ENCODE measurements around the gene YTHDF1.
"Not testable (repeated sequence)": the region's sequence is repeated elsewhere in the genome, so short reads cannot be mapped to it uniquely, and the experiment has no call there.

YTHDF1 gene

GRCh38 chr20:63163171-63163570 lies 52.8 kb downstream of the YTHDF1 start:
- DNase-seq = peak in 3 of 10 donors; percentile 23 to 73 (median 59)
- intact Hi-C loops (cut with DNase I) = no loop called here

GRCh38 chr20:63162206-63162795 lies 53.6 kb downstream of the YTHDF1 start:
- intact Hi-C loops (cut with DNase I) = no loop called here
- DNase-seq = peak in 4 of 10 donors; percentile 6 to 34 (median 24)

GRCh38 chr20:63161176-63161651 lies 54.7 kb downstream of the YTHDF1 start:
- intact Hi-C loops (cut with DNase I) = no loop called here
- DNase-seq = peak in 4 of 10 donors; percentile 14 to 69 (median 62)

GRCh38 chr20:63160641-63161175 lies 55.2 kb downstream of the YTHDF1 start:
- peak in 5 of 10 donors; percentile 6 to 62 (median 32) for DNase-seq
- intact Hi-C loops (cut with DNase I) = no loop called here

GRCh38 chr20:63159826-63160640 lies 55.9 kb downstream of the YTHDF1 start:
- DNase-seq = peak in 4 of 10 donors; percentile 20 to 76 (median 38)
- intact Hi-C loops (cut with DNase I) = no loop called here

GRCh38 chr20:63159251-63159650 lies 56.7 kb downstream of the YTHDF1 start:
- intact Hi-C loops (cut with DNase I) = not testable (repeated sequence)
- DNase-seq = peak in 3 of 10 donors; percentile 1 to 30 (median 26)

- DNase-seq = peak in 2 of 10 donors; percentile 13 to 41
Measured at GRCh38 chr20:63158845-63159244, 57.1 kb downstream of the YTHDF1 start.

GRCh38 chr20:63158352-63158751 lies 57.6 kb downstream of the YTHDF1 start:
- DNase-seq = no peak
- intact Hi-C loops (cut with DNase I) = no loop called here

More at GRCh38 chr20:63158845-63159244, 57.1 kb downstream of the YTHDF1 start:
- intact Hi-C loops (cut with DNase I) = no loop called here

- peak in 4 of 10 donors; percentile 8 to 74 (median 34) for DNase-seq
- intact Hi-C loops (cut with DNase I) = not testable (repeated sequence)
Measured at GRCh38 chr20:63157431-63157830, 58.5 kb downstream of the YTHDF1 start.

- peak in 3 of 10 donors; percentile 15 to 75 (median 45) for DNase-seq
- intact Hi-C loops (cut with DNase I) = no loop called here
Measured at GRCh38 chr20:63156221-63156671, 59.7 kb downstream of the YTHDF1 start.

- intact Hi-C loops (cut with DNase I) = no loop called here
- peak in 4 of 10 donors; percentile 13 to 71 (median 44) for DNase-seq
Measured at GRCh38 chr20:63155266-63156165, 60.4 kb downstream of the YTHDF1 start.

GRCh38 chr20:63154395-63154794 lies 61.5 kb downstream of the YTHDF1 start:
- intact Hi-C loops (cut with DNase I) = no loop called here
- peak in 2 of 10 donors; percentile 8 to 13 for DNase-seq

GRCh38 chr20:63153254-63154221 lies 62.4 kb downstream of the YTHDF1 start:
- intact Hi-C loops (cut with DNase I) = no loop called here
- DNase-seq = peak in 4 of 10 donors; percentile 12 to 78 (median 52)

- intact Hi-C loops (cut with DNase I) = no loop called here
- DNase-seq = peak in 5 of 10 donors; percentile 5 to 84 (median 35)
Measured at GRCh38 chr20:63152322-63153253, 63.3 kb downstream of the YTHDF1 start.

- DNase-seq = peak in 7 of 10 donors; percentile 25 to 90 (median 59)
- intact Hi-C loops (cut with DNase I) = no loop called here
Measured at GRCh38 chr20:63151554-63152321, 64.2 kb downstream of the YTHDF1 start.

- peak in 5 of 10 donors; percentile 2 to 81 (median 57) for DNase-seq
- intact Hi-C loops (cut with DNase I) = no loop called here
Measured at GRCh38 chr20:63150911-63151531, 64.9 kb downstream of the YTHDF1 start.

Measured in posterior cingulate gyrus (tissue), 11 donors.